ENCODE data around the gene GALNT18. TPM values are rescaled to one million over a fixed set of nuclear protein-coding genes. Genes with fewer than 3 reads are reported as not detected.

GALNT18 gene
- total and polyA plus RNA-seq, 2 experiments from 2014 or later, result 4.3 to 10.8 TPM

GRCh38 chr11:11567936-11568650 lies 53.7 kb downstream of the GALNT18 start:
- Mint-ChIP-seq H3K4me1 (peaks cover 3% of the 10 kb centered on the region), H3K4me3 (no peak overlapping the region), H3K9me3 (no peaks in the 10 kb centered on the region), H3K36me3 (ENCODE audit: low read depth) (no peaks in the 10 kb centered on the region), H3K27me3 (ENCODE audit: insufficient read depth, low read depth, poor library complexity) (no peaks in the 10 kb centered on the region), H3K27ac (no peak overlapping the region)
- Histone ChIP-seq H4K20me1 (replicated peaks; ENCODE audit: insufficient read depth) (no peaks in the 10 kb centered on the region), H3K27me3 (ENCODE audit: insufficient read depth) (no peaks in the 10 kb centered on the region), H3K36me3 (ENCODE audit: insufficient read depth) (no peaks in the 10 kb centered on the region), H3K79me2 (replicated peaks; ENCODE audit: insufficient read depth) (no peaks in the 10 kb centered on the region), H3F3A (replicated peaks; ENCODE audit: low read depth) (no peaks in the 10 kb centered on the region), H3K9me2 (ENCODE audit: insufficient read depth) (peaks cover 20% of the 10 kb centered on the region), H2AFZ (no peak overlapping the region), H3K27ac (ENCODE audit: low read depth) (no peak overlapping the region), H3K4me3 (no peak overlapping the region), H3K4me2 (no peak overlapping the region), H3K4me1 (ENCODE audit: insufficient read depth) (no peaks in the 10 kb centered on the region)
- no peak for DNase-seq (ENCODE audit: low spot score)
- no peak for ATAC-seq
- TF ChIP-seq REST (IDR thresholded peaks at IDR 0.05; ENCODE audit: unreplicated experiment), result no peak
- TF ChIP-seq ZNF331 (CRISPR knock-in tag; IDR thresholded peaks at IDR 0.05; ENCODE audit: low read depth), result no peak
- TF ChIP-seq NANOG (IDR thresholded peaks at IDR 0.05; ENCODE audit: borderline replicate concordance), result no peak
- TF ChIP-seq ZNF114 (CRISPR knock-in tag; IDR thresholded peaks at IDR 0.05), result no peak
- TF ChIP-seq ETS1 (IDR thresholded peaks at IDR 0.05), result no peak
- TF ChIP-seq EZH2phosphoT487 (IDR thresholded peaks at IDR 0.05; ENCODE audit: unreplicated experiment), result no peak
- no peak for TF ChIP-seq EZH2 (IDR thresholded peaks at IDR 0.05; ENCODE audit: low read depth, unreplicated experiment)
- TF ChIP-seq CTCF (conservative IDR thresholded peaks at IDR 0.05; ENCODE audit: low read depth in 2 of 2), result no peak
- no peak for TF ChIP-seq JUNB (IDR thresholded peaks at IDR 0.05; ENCODE audit: unreplicated experiment)
- TF ChIP-seq POLR2AphosphoS5 (IDR thresholded peaks at IDR 0.05; ENCODE audit: low read depth), result no peak
- no peak for TF ChIP-seq CREB1 (CRISPR knock-in tag; IDR thresholded peaks at IDR 0.05; ENCODE audit: low read depth)
- TF ChIP-seq ZNF462 (CRISPR knock-in tag; IDR thresholded peaks at IDR 0.05), result no peak
- TF ChIP-seq STAT1 (IDR thresholded peaks at IDR 0.05; ENCODE audit: unreplicated experiment), result no peak
